A673 (cell line): ENCODE results near the gene NCCRP1. TPM values are rescaled to one million over a fixed set of nuclear protein-coding genes. Genes with fewer than 3 reads are reported as not detected.

Source experiments
- BruUV-seq: library from RNA; stranded (reverse); fragments of 400-500 nt; replicated peaks from 2 replicates; lab custom pipeline; 2021; lab: Mats Ljungman, UMichigan
- CTCF ChIA-PET: fragments of 300-600 bp; sonication (Branson Sonifier 250); formaldehyde crosslinking; loops from one replicate; lab custom pipeline; 2022; ENCODE audit warnings: antibody characterized with exemption; lab: Charles Lee
- POLR2A ChIA-PET: fragments of 300-600 bp; sonication (Branson Sonifier 250); formaldehyde crosslinking; loops from one replicate; lab custom pipeline; 2022; ENCODE audit warnings: antibody characterized with exemption; ENCODE audit not compliant: low non-redundant PET; lab: Charles Lee
- DNase-seq: peaks from one replicate; pipeline ENCODE4 v3.0.0-alpha.2; 2015; ENCODE audit warnings: low spot score
- H3K27ac ChIP-seq: fragments of 200-600 bp; sonication (generic); 2 replicates; pipeline ENCODE4 v1.5.1; 2016; ENCODE audit warnings: mixed run types, low read depth, mild to moderate bottlenecking, mixed read lengths, antibody characterized with exemption, low read length; ENCODE audit not compliant: poor library complexity, severe bottlenecking
- H3K27me3 ChIP-seq: fragments of 200-600 bp; sonication (generic); replicated peaks from 2 replicates; pipeline ENCODE4 v1.6.1; 2017; ENCODE audit warnings: mixed run types, low read depth, mild to moderate bottlenecking, mixed read lengths, antibody characterized with exemption, low read length; ENCODE audit not compliant: insufficient read depth, poor library complexity
- H3K36me3 ChIP-seq: fragments of 200-600 bp; sonication (generic); 2 replicates; pipeline ENCODE4 v1.6.1; 2016; ENCODE audit warnings: mixed run types, mild to moderate bottlenecking, mixed read lengths, antibody characterized with exemption, low read length; ENCODE audit not compliant: insufficient read depth, poor library complexity, severe bottlenecking
- H3K4me1 ChIP-seq: fragments of 200-600 bp; sonication (generic); 2 replicates; pipeline ENCODE4 v1.6.1; 2017; ENCODE audit warnings: mixed run types, mild to moderate bottlenecking, mixed read lengths, antibody characterized with exemption, low read length; ENCODE audit not compliant: insufficient read depth, poor library complexity, severe bottlenecking
- H3K4me3 ChIP-seq: fragments of 200-600 bp; sonication (generic); 2 replicates; pipeline ENCODE4 v1.5.1; 2016; ENCODE audit warnings: low read depth, mixed run types, mild to moderate bottlenecking, mixed read lengths, low read length; ENCODE audit not compliant: poor library complexity, severe bottlenecking
- H3K9me3 ChIP-seq: fragments of 200-600 bp; sonication (generic); 2 replicates; pipeline ENCODE4 v1.6.1; 2016; ENCODE audit warnings: mixed run types, low read depth, mild to moderate bottlenecking, mixed read lengths, antibody characterized with exemption, low read length; ENCODE audit not compliant: poor library complexity, severe bottlenecking
- CTCF ChIP-seq: fragments of 300-800, 200-600 bp; sonication (generic); conservative IDR thresholded peaks from 2 replicates; pipeline ENCODE4 v1.5.1; 2017; ENCODE audit warnings: low read depth, mild to moderate bottlenecking, antibody characterized with exemption, low read length, moderate library complexity, mixed read lengths
- EZH2 ChIP-seq: fragments of 200-600 bp; sonication (generic); IDR thresholded peaks from 2 replicates; pipeline ENCODE4 v1.6.1; 2017; ENCODE audit warnings: borderline replicate concordance, low read depth, mild to moderate bottlenecking, mixed read lengths, antibody characterized with exemption, low read length; ENCODE audit not compliant: poor library complexity, severe bottlenecking
- intact Hi-C: fragments of 100-400 bp; cut with micrococcal nuclease; formaldehyde crosslinking; loops from one replicate; pipeline ENCODE4 v1.10.0; 2022; ENCODE audit not compliant: unreplicated experiment
- total RNA-seq: library from RNA; stranded (reverse); gene quantifications from 2 replicates; pipeline ENCODE4 v1.2.3, GENCODE V29; 2021

The NCCRP1 gene
- total RNA-seq, 1 experiment from 2014 or later, result not detected

- ChIA-PET CTCF (no interaction called here), POLR2A (no interaction called here)
- BruUV-seq, result no TSS peak
- TF ChIP-seq EZH2, result no peak
- TF ChIP-seq CTCF, result no peak
- H3K27ac ChIP-seq, result no peak overlapping the region
- H3K4me1 ChIP-seq, result no peaks in the 10 kb centered on the region
- peak; percentile 45 for DNase-seq
- H3K27me3 ChIP-seq, result peaks cover 40% of the 10 kb centered on the region
- intact Hi-C loops, result no loop called here
- H3K9me3 ChIP-seq, result no peaks in the 10 kb centered on the region
- no peaks in the 10 kb centered on the region for H3K36me3 ChIP-seq
- no peak overlapping the region for H3K4me3 ChIP-seq
Observed at GRCh38 chr19:39246951-39247669, 50.3 kb downstream of the NCCRP1 start.

GRCh38 chr19:39247701-39248664 is 51.2 kb downstream of the NCCRP1 start:
- ChIA-PET CTCF (no interaction called here), POLR2A (no interaction called here)
- H3K9me3 ChIP-seq, result no peaks in the 10 kb centered on the region
- no peak for DNase-seq
- intact Hi-C loops, result no loop called here
- H3K36me3 ChIP-seq, result no peaks in the 10 kb centered on the region
- no peak overlapping the region for H3K27ac ChIP-seq
- TF ChIP-seq EZH2 (peak; percentile 61), CTCF (no peak)
- no peak overlapping the region for H3K4me3 ChIP-seq
- H3K4me1 ChIP-seq, result no peaks in the 10 kb centered on the region
- BruUV-seq, result no TSS peak
- H3K27me3 ChIP-seq, result peaks cover 45% of the 10 kb centered on the region

GRCh38 chr19:39248806-39249205 is 52.0 kb downstream of the NCCRP1 start, which contains the start of gene IFNL4:
TSS of gene IFNL4 (minus strand) at chr19:39248856.
- CTCF ChIA-PET, result no interaction called here
- BruUV-seq, result no TSS peak

More at GRCh38 chr19:39248806-39249205, 52.0 kb downstream of the NCCRP1 start, which contains the start of gene IFNL4:
- Histone ChIP-seq H3K27me3 (peaks cover 45% of the 10 kb centered on the region), H3K4me1 (no peaks in the 10 kb centered on the region), H3K27ac (no peak within 1 kb of the TSS), H3K9me3 (no peaks in the 10 kb centered on the region), H3K4me3 (no peak within 1 kb of the TSS), H3K36me3 (no peaks in the 10 kb centered on the region)
- no peak for DNase-seq
- intact Hi-C loops, result no loop called here
- POLR2A ChIA-PET, result no interaction called here
- TF ChIP-seq CTCF (no peak), EZH2 (no peak)
